GM12878 (cell line): ENCODE results near the gene GAREM1. TPM values are rescaled to one million over a fixed set of nuclear protein-coding genes. Genes with fewer than 3 reads are reported as not detected.

ENCODE experiments used
- CBX3 ChIP-seq: fragments of 200-600 bp; sonication (generic); IDR thresholded peaks from 2 replicates; pipeline ENCODE4 v1.6.1; 2016; ENCODE audit warnings: low read depth, borderline replicate concordance
- CEBPZ ChIP-seq: fragments of 150-350 bp; IDR thresholded peaks from 2 replicates; pipeline ENCODE4 v1.6.1; 2016; ENCODE audit warnings: low read depth, low read length
- E4F1 ChIP-seq: fragments of 450-650 bp; IDR thresholded peaks from 2 replicates; pipeline ENCODE4 v1.6.1; 2018; ENCODE audit warnings: borderline replicate concordance, mild to moderate bottlenecking; ENCODE audit not compliant: partially characterized antibody
- EP300 ChIP-seq, 2 experiments: fragments of 150-350 bp in 1 of 2; IDR thresholded peaks; 2 replicates each; pipeline ENCODE4 v1.6.1; 2011 to 2012; ENCODE audit warnings: low read depth in 2 of 2, low read length in 2 of 2, borderline replicate concordance in 1 of 2, improper control_type of control experiment in 1 of 2, inconsistent platforms in 1 of 2; ENCODE audit not compliant: control insufficient read depth in 1 of 2
- KAT2A ChIP-seq: conservative IDR thresholded peaks from 2 replicates; pipeline ENCODE4 v1.6.1; 2011; ENCODE audit warnings: low read depth, low read length; ENCODE audit not compliant: control insufficient read depth
- MYC ChIP-seq: IDR thresholded peaks from 2 replicates; pipeline ENCODE4 v1.6.1; 2011; ENCODE audit warnings: mild to moderate bottlenecking, low read length, moderate library complexity, inconsistent platforms; ENCODE audit not compliant: insufficient read depth, insufficient replicate concordance, insufficient read length, severe bottlenecking
- NFIC ChIP-seq: IDR thresholded peaks from 2 replicates; pipeline ENCODE4 v1.6.1; 2012; ENCODE audit warnings: low read depth, mild to moderate bottlenecking, inconsistent platforms, low read length, moderate library complexity
- SIN3A ChIP-seq: IDR thresholded peaks from 2 replicates; pipeline ENCODE4 v1.6.1; 2012; ENCODE audit warnings: low read depth, low read length, improper control_type of control experiment
- TBL1XR1 ChIP-seq: IDR thresholded peaks from 2 replicates; pipeline ENCODE4 v1.6.1; 2012; ENCODE audit warnings: low read depth, low read length, improper control_type of control experiment
- ZNF592 ChIP-seq: fragments of 450-650 bp; IDR thresholded peaks from 2 replicates; pipeline ENCODE4 v1.6.1; 2017; ENCODE audit warnings: mild to moderate bottlenecking, moderate library complexity
- polyA plus RNA-seq, 11 experiments: library from polyadenylated mRNA; depleted of rRNA in 4 of 11; unstranded in 6 of 11; stranded (reverse) in 5 of 11; fragments of >200 nt; fragmentation: Nextera tagmentation in 4 of 11; fragmentation: Illumina TruSeq in 1 of 11; extraction: Ambion mirVana in 4 of 11; extraction: Trizol in 1 of 11; gene quantifications; 1 replicate in 1 of 11; 2 replicates in 10 of 11; pipeline versions ENCODE4 v1.2.1 to v1.2.3, GENCODE V29; 2011 to 2016; ENCODE audit warnings: inconsistent platforms in 2 of 11, missing spikeins in 2 of 11, low read depth in 1 of 11
- total RNA-seq, 4 experiments: library from RNA; depleted of rRNA in 3 of 4; stranded (reverse); fragments of >200 nt in 3 of 4; fragmentation: Illumina TruSeq in 1 of 4; extraction: Trizol in 1 of 4; gene quantifications; 2 replicates each; pipeline versions ENCODE4 v1.2.1 to v1.2.3, GENCODE V29; 2013 to 2021

GAREM1 gene
- total and polyA plus RNA-seq, 10 of the 15 experiments (the other 5 are each of a cell fraction or from before 2014, with no cell fraction given) = 0.05 to 0.29 (median 0.05) TPM; not detected in 7

GRCh38 chr18:32258148-32258547 is 212.5 kb downstream of the GAREM1 start (continued):
- TF ChIP-seq E4F1 = no peak
- no peak for TF ChIP-seq TBL1XR1
- no peak for TF ChIP-seq SIN3A
- TF ChIP-seq NFIC = no peak
- TF ChIP-seq ZNF592 = no peak
- TF ChIP-seq CEBPZ = no peak
- no peak for TF ChIP-seq EP300 (IDR thresholded peaks at IDR 0.05; ENCODE audit: borderline replicate concordance in 1 of 2, control insufficient read depth in 1 of 2, low read depth in 2 of 2, low read length in 2 of 2)
- TF ChIP-seq CBX3 = no peak
- no peak for TF ChIP-seq MYC
- no peak for TF ChIP-seq KAT2A
- TF ChIP-seq, all 136 proteins: peak for 0
